Measurements from ENCODE around the gene GNA12. TPM values are rescaled to one million over a fixed set of nuclear protein-coding genes. Genes with fewer than 3 reads are reported as not detected.

GNA12 gene
- total RNA-seq, 1 experiment from 2014 or later: 35.5 TPM

DNA sequence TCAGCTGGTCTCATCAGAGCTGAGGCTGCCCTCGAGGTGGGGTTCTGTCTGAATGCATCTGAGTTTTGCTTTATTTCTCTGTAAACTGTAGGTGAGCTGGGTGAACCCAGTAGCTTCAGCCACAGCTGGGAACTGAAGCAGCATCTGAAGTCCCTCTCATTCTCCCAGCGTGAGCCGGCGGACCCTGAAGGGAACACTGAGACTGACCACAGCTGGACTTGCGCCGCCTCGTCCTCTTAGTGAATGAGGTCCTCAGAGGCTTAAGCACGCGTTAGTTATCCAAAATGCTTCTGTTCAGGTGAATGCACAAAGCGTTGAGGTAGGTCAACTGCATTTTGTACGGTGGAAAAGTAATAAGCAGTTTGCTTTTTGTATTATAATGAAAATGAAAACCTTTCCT, 79.5 kb downstream of the GNA12 start:
- Histone ChIP-seq H3K27ac (ENCODE audit: low read depth, low read length, poor library complexity, severe bottlenecking) (peak overlapping the region; percentile 5), H3K27me3 (replicated peaks; ENCODE audit: insufficient read depth, low read depth, low read length, poor library complexity) (no peaks in the 10 kb centered on the region), H3K4me1 (ENCODE audit: insufficient read depth, low read length, poor library complexity, severe bottlenecking) (peaks cover 15% of the 10 kb centered on the region), H3K9me3 (ENCODE audit: low read depth, low read length, poor library complexity, severe bottlenecking) (no peaks in the 10 kb centered on the region), H3K36me3 (ENCODE audit: insufficient read depth, low read length, poor library complexity, severe bottlenecking) (no peaks in the 10 kb centered on the region), H3K4me3 (ENCODE audit: low read depth, low read length, poor library complexity, severe bottlenecking) (no peak overlapping the region)
- ChIA-PET CTCF (no interaction called here), POLR2A (ENCODE audit: low non-redundant PET) (no interaction called here)
- DNase-seq (ENCODE audit: low spot score): no peak
- intact Hi-C loops (cut with micrococcal nuclease; ENCODE audit: unreplicated experiment): no loop called here
- no TSS peak for BruUV-seq (replicated peaks)
- TF ChIP-seq CTCF (conservative IDR thresholded peaks at IDR 0.05; ENCODE audit: low read depth, low read length) (no peak), EZH2 (IDR thresholded peaks at IDR 0.05; ENCODE audit: borderline replicate concordance, low read depth, low read length, poor library complexity, severe bottlenecking) (no peak)

DNA sequence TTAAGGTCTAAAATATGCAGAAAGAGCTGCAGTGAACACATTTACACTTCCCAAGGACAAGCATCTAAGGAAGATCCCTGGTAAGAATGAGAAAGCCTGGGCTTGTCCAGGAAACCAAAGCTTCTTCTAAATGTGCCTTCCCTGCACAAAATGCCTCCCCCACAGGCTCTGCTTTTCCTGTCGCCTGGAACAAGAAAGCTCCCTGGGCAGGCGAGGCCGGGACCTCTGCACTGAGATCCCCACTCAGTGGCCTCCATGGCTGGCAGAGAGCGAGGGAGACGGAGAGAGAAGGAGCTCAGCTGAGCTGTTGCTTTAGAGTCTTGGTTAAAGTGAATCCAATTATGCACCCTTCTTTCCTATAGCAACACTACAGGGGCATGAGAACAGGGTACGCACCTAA, 80.5 kb downstream of the GNA12 start:
- H3K4me1 ChIP-seq (ENCODE audit: insufficient read depth, low read length, poor library complexity, severe bottlenecking): peaks cover 20% of the 10 kb centered on the region
- H3K27me3 ChIP-seq (replicated peaks; ENCODE audit: insufficient read depth, low read depth, low read length, poor library complexity): no peaks in the 10 kb centered on the region
- no peak overlapping the region for H3K27ac ChIP-seq (ENCODE audit: low read depth, low read length, poor library complexity, severe bottlenecking)
- H3K9me3 ChIP-seq (ENCODE audit: low read depth, low read length, poor library complexity, severe bottlenecking): no peaks in the 10 kb centered on the region
- TF ChIP-seq CTCF (conservative IDR thresholded peaks at IDR 0.05; ENCODE audit: low read depth, low read length) (no peak), EZH2 (IDR thresholded peaks at IDR 0.05; ENCODE audit: borderline replicate concordance, low read depth, low read length, poor library complexity, severe bottlenecking) (no peak)
- ChIA-PET CTCF (no interaction called here), POLR2A (ENCODE audit: low non-redundant PET) (no interaction called here)
- intact Hi-C loops (cut with micrococcal nuclease; ENCODE audit: unreplicated experiment): no loop called here
- no peak overlapping the region for H3K4me3 ChIP-seq (ENCODE audit: low read depth, low read length, poor library complexity, severe bottlenecking)
- DNase-seq (ENCODE audit: low spot score): no peak
- BruUV-seq (replicated peaks): no TSS peak
- no peaks in the 10 kb centered on the region for H3K36me3 ChIP-seq (ENCODE audit: insufficient read depth, low read length, poor library complexity, severe bottlenecking)

- no peak for DNase-seq (ENCODE audit: low spot score)
Measured at GRCh38 chr7:2761801-2762497, 82.2 kb downstream of the GNA12 start.

More at GRCh38 chr7:2761801-2762497, 82.2 kb downstream of the GNA12 start:
- peaks cover 35% of the 10 kb centered on the region for H3K4me1 ChIP-seq (ENCODE audit: insufficient read depth, low read length, poor library complexity, severe bottlenecking)
- intact Hi-C loops (cut with micrococcal nuclease; ENCODE audit: unreplicated experiment): no loop called here
- TF ChIP-seq EZH2 (IDR thresholded peaks at IDR 0.05; ENCODE audit: borderline replicate concordance, low read depth, low read length, poor library complexity, severe bottlenecking) (no peak), CTCF (conservative IDR thresholded peaks at IDR 0.05; ENCODE audit: low read depth, low read length) (no peak)
- ChIA-PET POLR2A (ENCODE audit: low non-redundant PET) (no interaction called here), CTCF (no interaction called here)
- BruUV-seq (replicated peaks): no TSS peak
- no peaks in the 10 kb centered on the region for H3K9me3 ChIP-seq (ENCODE audit: low read depth, low read length, poor library complexity, severe bottlenecking)
- no peaks in the 10 kb centered on the region for H3K36me3 ChIP-seq (ENCODE audit: insufficient read depth, low read length, poor library complexity, severe bottlenecking)
- no peak overlapping the region for H3K27ac ChIP-seq (ENCODE audit: low read depth, low read length, poor library complexity, severe bottlenecking)
- no peak overlapping the region for H3K4me3 ChIP-seq (ENCODE audit: low read depth, low read length, poor library complexity, severe bottlenecking)
- no peaks in the 10 kb centered on the region for H3K27me3 ChIP-seq (replicated peaks; ENCODE audit: insufficient read depth, low read depth, low read length, poor library complexity)

Data from A673 (cell line).